Tibial nerve (tissue), 4 donors: ENCODE data around the gene MRGPRE. TPM values are rescaled to one million over a fixed set of nuclear protein-coding genes. Genes with fewer than 3 reads are reported as not detected.

Experiments
- DNase-seq, 2 donors: peaks; one replicate each; pipeline ENCODE4 v3.0.0-alpha.2; 2019; ENCODE audit warnings: low spot score in 2 of 2
- H3K27ac ChIP-seq, 4 donors: fragments of 200-600 bp; sonication (generic) in 3 of 4; one replicate each; pipeline ENCODE4 v1.5.1; 2017 to 2019; ENCODE audit warnings: mild to moderate bottlenecking in 1 of 4
- H3K27me3 ChIP-seq, 2 donors: fragments of 200-600 bp; sonication (generic) in 1 of 2; one replicate each; pipeline versions ENCODE4 v1.5.1 to v1.6.0; 2017 to 2019
- H3K36me3 ChIP-seq, 3 donors: fragments of 200-600 bp; sonication (generic); one replicate each; pipeline ENCODE4 v1.5.1; 2018 to 2019
- H3K4me1 ChIP-seq, 4 donors: fragments of 200-600 bp; sonication (generic) in 3 of 4; one replicate each; pipeline ENCODE4 v1.5.1; 2017 to 2019
- H3K4me3 ChIP-seq, 4 donors: fragments of 200-600 bp; sonication (generic) in 3 of 4; one replicate each; pipeline ENCODE4 v1.5.1; 2017 to 2019; ENCODE audit warnings: mild to moderate bottlenecking in 1 of 4, moderate library complexity in 1 of 4
- H3K9me3 ChIP-seq, 4 donors: fragments of 200-600 bp; sonication (generic) in 3 of 4; one replicate each; pipeline ENCODE4 v1.5.1; 2017 to 2019
- EP300 ChIP-seq, 2 donors: sonication (generic); formaldehyde crosslinking; IDR thresholded peaks; one replicate each; pipeline ENCODE4 v1.6.1; 2017; ENCODE audit warnings: antibody characterized with exemption in 2 of 2, mild to moderate bottlenecking in 1 of 2
- POLR2A ChIP-seq, 2 donors: fragments of 450-650 bp; IDR thresholded peaks; one replicate each; pipeline ENCODE4 v1.6.1; 2017; ENCODE audit warnings: antibody characterized with exemption in 2 of 2, mild to moderate bottlenecking in 2 of 2, moderate library complexity in 2 of 2
- whole genome bisulfite sequencing, 2 donors: methylation state at CpG; one replicate each; pipeline ENCODE4 v1.1.5; 2018; 5-methylcytosine and 5-hydroxymethylcytosine counted together
- total RNA-seq, 4 donors: library from RNA; depleted of rRNA; stranded (reverse); fragments of >200 nt; gene quantifications; one replicate each; pipeline ENCODE4 v1.1.0, GENCODE V29; 2016
- TF ChIP-seq, protein P1 (sequence below), 5 experiments: fragments of 200-600 bp in 3 of 5; fragments of 450-650 bp in 2 of 5; sonication (generic) in 3 of 5; IDR thresholded peaks; one replicate each; pipeline ENCODE4 v1.5.1; 2016 to 2019; ENCODE audit warnings: antibody characterized with exemption in 5 of 5, mild to moderate bottlenecking in 3 of 5, moderate library complexity in 2 of 5

Gene MRGPRE
- total RNA-seq, 4 donors from 2014 or later, result 0.66 TPM; not detected in 3

DNA sequence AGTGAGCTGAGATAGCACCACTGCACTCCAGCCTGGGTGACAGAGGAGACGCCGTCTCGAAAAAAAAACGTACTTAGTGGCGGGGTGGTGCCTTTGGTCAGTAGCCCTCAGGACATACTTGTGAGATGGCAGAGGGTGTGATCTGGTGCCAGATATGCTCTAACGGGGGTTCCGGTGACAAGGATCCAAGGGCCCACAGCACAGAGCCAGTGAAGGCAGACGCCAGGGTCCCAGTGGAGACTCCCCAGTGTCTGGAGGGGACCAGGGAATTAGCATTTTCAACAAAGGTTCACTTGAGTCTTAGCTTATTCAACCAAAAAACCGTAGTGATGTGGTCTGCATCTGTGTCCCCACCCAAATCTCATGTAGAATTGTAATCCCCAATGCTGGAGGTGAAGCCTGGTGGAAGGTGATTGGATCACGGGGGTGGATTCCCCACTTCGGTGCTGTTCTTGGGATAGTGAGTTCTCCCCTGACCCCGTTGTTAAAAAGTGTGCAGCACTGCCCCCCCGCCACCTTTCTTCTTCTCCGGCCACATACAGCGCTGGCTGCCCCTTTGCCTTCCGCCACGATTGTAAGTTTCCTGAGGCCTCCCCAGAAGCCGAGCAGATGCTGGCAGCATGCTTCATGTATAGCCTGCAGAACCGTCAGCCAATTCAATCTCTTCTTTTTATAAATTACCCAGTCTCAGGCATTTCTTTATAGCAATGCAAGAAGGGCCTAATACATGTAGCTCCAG lies 40.5 kb downstream of the MRGPRE start:
- 88 to 95% methylated on average over 19 of the region's 19 CpGs for WGBS, 2 donors
- TF ChIP-seq POLR2A (IDR thresholded peaks at IDR 0.05), result no peak
- TF ChIP-seq, protein P1, sequence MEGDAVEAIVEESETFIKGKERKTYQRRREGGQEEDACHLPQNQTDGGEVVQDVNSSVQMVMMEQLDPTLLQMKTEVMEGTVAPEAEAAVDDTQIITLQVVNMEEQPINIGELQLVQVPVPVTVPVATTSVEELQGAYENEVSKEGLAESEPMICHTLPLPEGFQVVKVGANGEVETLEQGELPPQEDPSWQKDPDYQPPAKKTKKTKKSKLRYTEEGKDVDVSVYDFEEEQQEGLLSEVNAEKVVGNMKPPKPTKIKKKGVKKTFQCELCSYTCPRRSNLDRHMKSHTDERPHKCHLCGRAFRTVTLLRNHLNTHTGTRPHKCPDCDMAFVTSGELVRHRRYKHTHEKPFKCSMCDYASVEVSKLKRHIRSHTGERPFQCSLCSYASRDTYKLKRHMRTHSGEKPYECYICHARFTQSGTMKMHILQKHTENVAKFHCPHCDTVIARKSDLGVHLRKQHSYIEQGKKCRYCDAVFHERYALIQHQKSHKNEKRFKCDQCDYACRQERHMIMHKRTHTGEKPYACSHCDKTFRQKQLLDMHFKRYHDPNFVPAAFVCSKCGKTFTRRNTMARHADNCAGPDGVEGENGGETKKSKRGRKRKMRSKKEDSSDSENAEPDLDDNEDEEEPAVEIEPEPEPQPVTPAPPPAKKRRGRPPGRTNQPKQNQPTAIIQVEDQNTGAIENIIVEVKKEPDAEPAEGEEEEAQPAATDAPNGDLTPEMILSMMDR (IDR thresholded peaks at IDR 0.05), result no peak
- TF ChIP-seq EP300 (IDR thresholded peaks at IDR 0.05), result no peak
- Histone ChIP-seq H3K9me3 (no peaks in the 10 kb centered on the region), H3K4me3 (no peak overlapping the region), H3K27ac (no peak overlapping the region), H3K27me3 (peaks cover 0 to 21% of the 10 kb centered on the region in 2 donors), H3K36me3 (no peaks in the 10 kb centered on the region), H3K4me1 (no peaks in the 10 kb centered on the region)
- no peak for DNase-seq

DNA sequence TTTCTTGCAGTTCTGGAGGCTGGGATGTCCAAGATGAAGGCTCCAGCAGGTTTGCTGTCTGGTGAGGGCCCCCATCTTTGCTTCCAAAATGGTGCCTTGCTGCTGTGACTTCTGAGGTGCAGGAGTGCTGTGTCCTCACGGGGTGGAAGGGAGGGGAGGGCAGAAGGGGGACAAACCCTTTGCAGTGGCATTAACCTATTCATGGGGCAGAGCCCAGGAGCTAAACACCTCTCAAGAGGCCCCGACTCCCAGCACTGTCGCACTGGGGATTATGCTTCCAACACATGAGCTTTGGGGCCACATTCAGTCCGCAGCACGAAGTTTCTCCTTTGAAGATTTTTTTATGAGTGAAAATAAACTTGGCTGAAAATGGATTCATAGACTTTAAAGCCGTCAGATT lies 41.6 kb downstream of the MRGPRE start:
- no peak overlapping the region for H3K4me3 ChIP-seq
- H3K9me3 ChIP-seq, result no peaks in the 10 kb centered on the region
- peaks cover 0 to 15% of the 10 kb centered on the region in 2 donors for H3K27me3 ChIP-seq
- WGBS, 2 donors, result 67 to 70% methylated on average over 6 of the region's 6 CpGs
- DNase-seq, result no peak
- H3K27ac ChIP-seq, result no peak overlapping the region
- no peaks in the 10 kb centered on the region for H3K36me3 ChIP-seq
- TF ChIP-seq POLR2A (IDR thresholded peaks at IDR 0.05) (no peak), EP300 (IDR thresholded peaks at IDR 0.05) (no peak)
- TF ChIP-seq, protein P1 (IDR thresholded peaks at IDR 0.05), result no peak
- H3K4me1 ChIP-seq, result no peaks in the 10 kb centered on the region

DNA sequence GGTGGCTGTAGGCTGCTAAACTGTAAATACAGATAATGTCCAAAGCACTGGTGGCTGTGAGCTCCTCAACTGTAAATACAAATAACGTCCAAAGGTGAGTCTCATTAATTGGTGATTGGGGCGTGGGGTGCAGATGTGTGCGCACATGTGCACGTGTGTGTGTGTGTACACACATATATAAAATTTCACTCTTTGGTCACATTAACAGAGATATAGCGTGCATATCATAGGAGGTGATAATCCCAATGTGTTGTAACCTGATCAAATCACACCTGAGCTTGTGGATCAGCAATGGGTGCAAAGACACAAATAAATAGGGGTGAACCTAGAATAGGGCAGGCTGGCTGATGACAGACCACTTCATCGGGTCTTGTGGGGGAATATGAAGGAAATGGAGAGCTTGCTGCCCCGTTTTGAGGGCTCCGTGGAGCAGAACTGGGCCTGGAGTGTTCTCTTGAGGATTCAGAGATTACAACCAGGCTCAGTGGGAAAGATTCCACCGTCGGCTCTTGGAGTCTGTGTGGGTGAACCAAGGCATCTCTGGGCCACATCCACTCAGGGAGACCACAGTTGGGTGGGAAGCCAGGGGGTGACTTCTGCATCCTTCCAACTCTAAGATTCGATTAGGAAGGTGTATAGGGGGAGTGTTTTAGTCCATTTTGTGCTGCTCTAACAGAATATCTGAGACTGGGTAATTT lies 42.2 kb downstream of the MRGPRE start:
- Histone ChIP-seq H3K4me1 (no peaks in the 10 kb centered on the region), H3K9me3 (no peaks in the 10 kb centered on the region)
- TF ChIP-seq POLR2A (IDR thresholded peaks at IDR 0.05) (no peak), EP300 (IDR thresholded peaks at IDR 0.05) (no peak)
- TF ChIP-seq, protein P1 (IDR thresholded peaks at IDR 0.05), result no peak

DNA sequence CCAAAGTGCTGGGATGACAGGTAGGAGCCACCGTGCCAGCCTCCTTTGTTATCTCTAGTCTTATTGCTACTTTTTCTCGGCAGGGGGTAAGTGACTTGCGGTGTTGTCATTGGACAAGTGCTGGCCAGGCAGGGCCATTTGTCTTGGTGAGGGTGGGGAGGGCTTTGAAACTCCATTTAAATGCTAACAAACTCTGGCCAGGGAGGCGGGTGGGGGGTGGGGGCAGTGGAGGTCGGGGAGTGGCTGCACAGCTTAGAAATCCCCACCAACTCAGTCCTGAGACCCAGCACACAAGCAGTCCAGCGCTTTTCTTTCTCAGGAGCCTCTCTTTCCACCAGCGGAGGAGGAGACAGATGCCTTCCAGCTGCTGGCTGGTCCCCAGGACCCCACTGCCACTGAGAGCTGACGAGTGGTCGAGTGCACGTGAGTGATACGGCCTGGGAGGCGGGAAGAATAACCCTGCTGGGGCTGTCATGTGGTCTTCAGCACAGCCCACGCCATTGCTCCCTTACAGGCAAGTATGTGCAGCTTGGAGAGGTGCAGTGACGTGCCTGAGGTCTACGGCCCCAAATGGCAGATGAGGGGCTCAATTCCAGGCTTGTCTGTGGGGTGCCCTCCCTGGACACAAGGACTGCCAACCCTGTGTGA lies 42.9 kb downstream of the MRGPRE start:
- Histone ChIP-seq H3K27me3 (peaks cover 0 to 15% of the 10 kb centered on the region in 2 donors), H3K27ac (no peak overlapping the region), H3K4me1 (no peaks in the 10 kb centered on the region), H3K36me3 (no peaks in the 10 kb centered on the region), H3K4me3 (no peak overlapping the region), H3K9me3 (no peaks in the 10 kb centered on the region)
- TF ChIP-seq EP300 (IDR thresholded peaks at IDR 0.05) (no peak), POLR2A (IDR thresholded peaks at IDR 0.05) (no peak)
- TF ChIP-seq, protein P1 (IDR thresholded peaks at IDR 0.05), result no peak
- 34 to 39% methylated on average over 13 of the region's 15 CpGs for WGBS, 2 donors
- DNase-seq, result no peak

More for the DNA sequence above, 42.2 kb downstream of the MRGPRE start:
- Histone ChIP-seq H3K36me3 (no peaks in the 10 kb centered on the region), H3K27me3 (peaks cover 0 to 15% of the 10 kb centered on the region in 2 donors), H3K4me3 (no peak overlapping the region), H3K27ac (no peak overlapping the region)
- WGBS, 2 donors, result 82 to 88% methylated on average over 11 of the region's 11 CpGs
- no peak for DNase-seq
